GM12874 (cell line): ENCODE measurements around the gene TMIE.

Source experiments
- CTCF ChIP-seq: IDR thresholded peaks from 2 replicates; pipeline ENCODE4 v1.5.1; 2011; ENCODE audit warnings: low read depth, mild to moderate bottlenecking, control low read depth, low read length, moderate library complexity; ENCODE audit not compliant: insufficient read depth

Gene TMIE

GRCh38 chr3:46742992-46743585 lies 41.9 kb downstream of the TMIE start:
- no peak for TF ChIP-seq CTCF

- no peak for TF ChIP-seq CTCF
These were observed 45.5 kb downstream of the TMIE start for GRCh38 chr3:46746711-46747110.

- TF ChIP-seq CTCF = no peak
These were observed 47.0 kb downstream of the TMIE start for GRCh38 chr3:46748170-46748569.

- TF ChIP-seq CTCF = no peak
These were observed 47.9 kb downstream of the TMIE start for GRCh38 chr3:46749129-46749528.

- TF ChIP-seq CTCF = no peak
These were observed 49.4 kb downstream of the TMIE start for GRCh38 chr3:46750555-46751038.

DNA sequence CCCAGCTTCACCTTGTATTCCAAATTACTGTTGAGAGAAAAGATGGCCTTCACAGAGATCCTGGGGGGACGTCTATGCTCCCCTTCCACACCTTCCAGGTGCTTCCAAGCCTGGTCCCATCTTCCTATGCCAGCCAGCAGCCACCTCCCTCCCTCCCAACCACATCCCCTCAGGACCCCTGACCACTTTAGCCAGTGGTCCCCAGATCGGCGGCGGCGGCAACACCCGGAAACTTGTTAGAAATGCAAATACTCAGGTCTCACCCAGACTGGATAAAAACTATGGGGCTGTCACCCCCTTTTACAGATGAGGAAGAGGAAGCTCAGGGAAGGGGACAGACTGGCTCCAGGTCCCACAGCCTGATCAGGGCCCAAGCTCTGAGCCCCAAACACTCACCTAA lies 54.5 kb downstream of the TMIE start:
- TF ChIP-seq CTCF = no peak

- TF ChIP-seq CTCF = no peak
These were observed 55.5 kb downstream of the TMIE start for GRCh38 chr3:46756642-46757041.
